SK-N-SH (cell line): ENCODE data around the gene SDK1. TPM values are rescaled to one million over a fixed set of nuclear protein-coding genes. Genes with fewer than 3 reads are reported as not detected.

ENCODE experiments used
- CTCF ChIA-PET: fragments of 300-600, 350-600 bp; formaldehyde crosslinking; extraction: SDS; loops from one replicate; lab custom pipeline; 2021; lab: Yijun Ruan, JAX
- POLR2A ChIA-PET: fragments of 350-600 bp; sonication (Branson Sonifier 250); formaldehyde crosslinking; extraction: SDS; loops from one replicate; lab custom pipeline; 2020; ENCODE audit warnings: antibody characterized with exemption, inconsistent platforms; lab: Yijun Ruan, JAX
- DNase-seq: peaks from one replicate; pipeline ENCODE4 v3.0.0; 2012
- H2AFZ ChIP-seq: fragments of 200-600 bp; sonication (generic); 2 replicates; pipeline ENCODE4 v1.8.1; 2016; ENCODE audit warnings: antibody characterized with exemption, mild to moderate bottlenecking, low read depth
- H3F3A ChIP-seq: fragments of 200-600 bp; sonication (generic); replicated peaks from 2 replicates; pipeline ENCODE3; 2016; ENCODE audit warnings: antibody characterized with exemption, mild to moderate bottlenecking; ENCODE audit not compliant: insufficient read depth
- H3K27ac ChIP-seq, 2 experiments: fragments of 200-500 bp in 1 of 2; fragments of 200-600 bp in 1 of 2; sonication (Bioruptor generic) in 1 of 2; sonication (generic), shearing (Covaris generic) in 1 of 2; 2 replicates each; pipeline versions ENCODE4 v1.5.1 to v1.6.1; 2014 to 2016; ENCODE audit warnings: low read depth in 2 of 2, inconsistent platforms in 1 of 2, low read length in 1 of 2, mild to moderate bottlenecking in 1 of 2, mixed read lengths in 1 of 2
- H3K27me3 ChIP-seq: fragments of 200-600 bp; sonication (generic), shearing (Covaris generic); 2 replicates; pipeline ENCODE4 v1.6.1; 2016; ENCODE audit warnings: mixed run types; ENCODE audit not compliant: insufficient read depth
- H3K36me3 ChIP-seq, 2 experiments: fragments of 200-500 bp in 1 of 2; fragments of 200-600 bp in 1 of 2; sonication (Bioruptor generic) in 1 of 2; sonication (generic) in 1 of 2; replicated peaks in 1 of 2; 2 replicates each; pipeline versions ENCODE3 to v1.5.1; 2014 to 2016; ENCODE audit warnings: low read length in 1 of 2, mild to moderate bottlenecking in 1 of 2; ENCODE audit not compliant: insufficient read depth in 2 of 2, control insufficient read depth in 1 of 2
- H3K4me1 ChIP-seq, 2 experiments: fragments of 200-500 bp in 1 of 2; fragments of 200-600 bp in 1 of 2; sonication (Bioruptor generic) in 1 of 2; sonication (generic), shearing (Covaris generic) in 1 of 2; 2 replicates each; pipeline versions ENCODE4 v1.5.1 to v1.6.1; 2014 to 2016; ENCODE audit warnings: low read depth in 1 of 2, low read length in 1 of 2, mixed run types in 1 of 2; ENCODE audit not compliant: insufficient read depth in 2 of 2, control insufficient read depth in 1 of 2
- H3K4me2 ChIP-seq: fragments of 200-600 bp; sonication (generic), shearing (Covaris generic); 2 replicates; pipeline ENCODE4 v1.6.1; 2017; ENCODE audit warnings: mixed run types
- H3K4me3 ChIP-seq, 2 experiments: fragments of 200-500 bp in 1 of 2; fragments of 200-600 bp in 1 of 2; sonication (Bioruptor generic) in 1 of 2; sonication (generic), shearing (Covaris generic) in 1 of 2; 2 replicates each; pipeline versions ENCODE4 v1.5.1 to v1.8.1; 2014 to 2016; ENCODE audit warnings: low read depth in 2 of 2, inconsistent platforms in 1 of 2, low read length in 1 of 2, mild to moderate bottlenecking in 1 of 2, mixed read lengths in 1 of 2, moderate library complexity in 1 of 2
- H3K79me2 ChIP-seq: fragments of 200-600 bp; sonication (generic); 2 replicates; pipeline ENCODE4 v1.8.1; 2017; ENCODE audit warnings: mild to moderate bottlenecking; ENCODE audit not compliant: insufficient read depth
- H3K9ac ChIP-seq: fragments of 200-600 bp; sonication (generic); 2 replicates; pipeline ENCODE4 v1.6.1; 2017; ENCODE audit warnings: mixed run types
- H3K9me2 ChIP-seq: fragments of 200-600 bp; sonication (generic); 2 replicates; pipeline ENCODE4 v1.6.1; 2017; ENCODE audit warnings: mixed run types
- H3K9me3 ChIP-seq: fragments of 200-600 bp; sonication (generic); 2 replicates; pipeline ENCODE4 v1.6.1; 2017; ENCODE audit warnings: mixed run types, mild to moderate bottlenecking, moderate library complexity
- H4K20me1 ChIP-seq: fragments of 200-600 bp; sonication (generic); 2 replicates; pipeline ENCODE4 v1.6.1; 2017; ENCODE audit warnings: mild to moderate bottlenecking, mixed run types; ENCODE audit not compliant: insufficient read depth
- ELF1 ChIP-seq: IDR thresholded peaks from 2 replicates; pipeline ENCODE4 v1.4.0; 2012
- FOXJ3 ChIP-seq: sonication (generic); formaldehyde crosslinking; IDR thresholded peaks from 2 replicates; pipeline ENCODE4 v1.5.1; 2020; ENCODE audit warnings: mild to moderate bottlenecking, missing genetic modification reagents
- FOXM1 ChIP-seq: IDR thresholded peaks from 2 replicates; pipeline ENCODE4 v1.4.0; 2012; ENCODE audit warnings: low read depth, mild to moderate bottlenecking
- NFIC ChIP-seq: IDR thresholded peaks from 2 replicates; pipeline ENCODE4 v1.4.0; 2012; ENCODE audit warnings: borderline replicate concordance
- NRF1 ChIP-seq: IDR thresholded peaks from 2 replicates; pipeline ENCODE4 v1.6.1; 2012; ENCODE audit warnings: low read depth, mild to moderate bottlenecking, low read length
- RCOR1 ChIP-seq: fragments of 150-350 bp; IDR thresholded peaks from 2 replicates; pipeline ENCODE4 v1.6.1; 2017; ENCODE audit warnings: antibody characterized with exemption, low read length
- RXRA ChIP-seq: IDR thresholded peaks from 2 replicates; pipeline ENCODE4 v1.4.0; 2012; ENCODE audit warnings: low read depth, mild to moderate bottlenecking, borderline replicate concordance
- SMC3 ChIP-seq: IDR thresholded peaks from 2 replicates; pipeline ENCODE4 v1.6.1; 2012; ENCODE audit warnings: low read depth, low read length, improper control_type of control experiment
- TAF1 ChIP-seq: IDR thresholded peaks from 2 replicates; pipeline ENCODE4 v1.6.1; 2012; ENCODE audit warnings: low read depth, mild to moderate bottlenecking, low read length, moderate library complexity, borderline replicate concordance
- TCF12 ChIP-seq: IDR thresholded peaks from 2 replicates; pipeline ENCODE4 v1.4.0; 2012
- USF2 ChIP-seq: fragments of 150-350 bp; IDR thresholded peaks from 2 replicates; pipeline ENCODE4 v1.6.1; 2017; ENCODE audit warnings: antibody characterized with exemption, low read length, low read depth, borderline replicate concordance
- YY1 ChIP-seq: IDR thresholded peaks from 2 replicates; pipeline ENCODE4 v1.4.0; 2012; ENCODE audit warnings: low read depth, mild to moderate bottlenecking
- ZBTB33 ChIP-seq: IDR thresholded peaks from 2 replicates; pipeline ENCODE4 v1.4.0; 2012; ENCODE audit warnings: low read depth, borderline replicate concordance
- WGBS: methylation state at CpG from one replicate; pipeline ENCODE4 v1.1.6; 2017; ENCODE audit warnings: low lambda C conversion rate; 5-methylcytosine and 5-hydroxymethylcytosine counted together
- polyA plus RNA-seq, 3 experiments: library from polyadenylated mRNA; depleted of rRNA; stranded (reverse); fragments of >200 nt; gene quantifications; 2 replicates each; pipeline ENCODE4 v1.2.3, GENCODE V29; 2012

SDK1 gene
- polyA plus RNA-seq, 1 of the 3 experiments (the other 2 are of a cell fraction), result 1.2 TPM

GRCh38 chr7:3297105-3297819 is 3.8 kb upstream of the SDK1 start:
- Histone ChIP-seq H3K27ac (no peak overlapping the region), H3K9ac (no peak overlapping the region), H3K9me3 (no peaks in the 10 kb centered on the region), H3K27me3 (peaks cover 6% of the 10 kb centered on the region; the same call in 1 of the 2 replicates), H3K4me2 (no peak overlapping the region), H3K4me1 (peaks cover 0 to 15% of the 10 kb centered on the region in 2 experiments; a peak in 1 of 4 replicates), H3F3A (no peaks in the 10 kb centered on the region), H3K4me3 (no peak overlapping the region), H2AFZ (no peak overlapping the region), H3K9me2 (no peaks in the 10 kb centered on the region), H3K36me3 (no peaks in the 10 kb centered on the region), H4K20me1 (no peaks in the 10 kb centered on the region), H3K79me2 (no peaks in the 10 kb centered on the region)
- WGBS, result 56% methylated on average over 8 of the region's 8 CpGs
- POLR2A ChIA-PET, result no interaction called here
- TF ChIP-seq TAF1 (no peak), NRF1 (no peak)
- DNase-seq, result no peak
- CTCF ChIA-PET, result interaction anchor here (0.9 to 2.0 kb wide), 4 partner anchors 14 to 432 kb away, joined by 3 to 7 read pairs (median 3); no protein-coding TSS in a partner anchor

GRCh38 chr7:3300221-3300650 is 816 bp upstream of the SDK1 start:
- H3K4me2 ChIP-seq, result peak overlapping the region; percentile 95
- H3K79me2 ChIP-seq, result no peaks in the 10 kb centered on the region
- TF ChIP-seq FOXJ3 (CRISPR knock-in tag), result 0 out of 2 replicates have a peak, but pooled peaks have one; percentile 26
- no peak for TF ChIP-seq RXRA
- 0 out of 2 replicates have a peak, but pooled peaks have one; percentile 1 for TF ChIP-seq SMC3
- 4% methylated on average over 20 of the region's 20 CpGs for WGBS
- peak overlapping the region; percentile 65; the same call in 1 of the 2 replicates for H2AFZ ChIP-seq
- peaks cover 12% of the 10 kb centered on the region; the same call in 1 of the 2 replicates for H3K27me3 ChIP-seq
- H4K20me1 ChIP-seq, result no peaks in the 10 kb centered on the region
- peak; percentile 64 for DNase-seq
- H3K4me1 ChIP-seq, result peaks cover 0 to 15% of the 10 kb centered on the region in 2 experiments; a peak in 2 of 4 replicates
- no peaks in the 10 kb centered on the region for H3F3A ChIP-seq
- H3K9me2 ChIP-seq, result no peaks in the 10 kb centered on the region
- H3K27ac ChIP-seq, result no peak overlapping the region
- H3K36me3 ChIP-seq, result no peaks in the 10 kb centered on the region
- ChIA-PET POLR2A (interaction anchor here (0.6 to 1.9 kb wide), 2 partner anchors 56 to 371 kb away, joined by 3 to 4 read pairs; no protein-coding TSS in a partner anchor), CTCF (interaction anchor here (0.5 to 4.6 kb wide), 46 partner anchors 8 to 1331 kb away, joined by 3 to 36 read pairs (median 5); no protein-coding TSS in a partner anchor)
- H3K4me3 ChIP-seq, result peak overlapping the region; percentile 62 to 63
- H3K9me3 ChIP-seq, result no peaks in the 10 kb centered on the region
- H3K9ac ChIP-seq, result no peak overlapping the region

GRCh38 chr7:3301449-3301731 is 338 bp downstream of the SDK1 start:
- H3K9ac ChIP-seq, result no peak overlapping the region
- no CpG with 5 or more reads among the region's 56 CpGs for WGBS
- H3K36me3 ChIP-seq, result no peaks in the 10 kb centered on the region
- peaks cover 0 to 15% of the 10 kb centered on the region in 2 experiments; a peak in 2 of 4 replicates for H3K4me1 ChIP-seq
- H4K20me1 ChIP-seq, result no peaks in the 10 kb centered on the region
- no peaks in the 10 kb centered on the region for H3K9me2 ChIP-seq
- ChIA-PET CTCF (interaction anchor here (0.6 to 4.6 kb wide), 57 partner anchors 9 to 1330 kb away, joined by 3 to 36 read pairs (median 4); no protein-coding TSS in a partner anchor), POLR2A (interaction anchor here (1.1 kb wide), 1 partner anchor 58 kb away, joined by 3 read pairs; no protein-coding TSS in a partner anchor)
- peak overlapping the region in 1 of 2 experiments; percentile 47; a peak in 1 of 4 replicates for H3K27ac ChIP-seq
- TF ChIP-seq TCF12, result no peak
- TF ChIP-seq NFIC, result no peak
- TF ChIP-seq FOXJ3 (CRISPR knock-in tag), result no peak
- TF ChIP-seq FOXM1, result no peak
- no peak for TF ChIP-seq YY1
- no peak for TF ChIP-seq ZBTB33
- TF ChIP-seq USF2, result no peak
- TF ChIP-seq ELF1, result no peak
- TF ChIP-seq SMC3, result no peak
- no peak for TF ChIP-seq RCOR1
- no peaks in the 10 kb centered on the region for H3K79me2 ChIP-seq
- H3K4me2 ChIP-seq, result no peak overlapping the region
- H3K4me3 ChIP-seq, result peak overlapping the region in 1 of 2 experiments; percentile 62; a peak in 2 of 4 replicates
- H3F3A ChIP-seq, result no peaks in the 10 kb centered on the region
- H3K9me3 ChIP-seq, result no peaks in the 10 kb centered on the region
- H3K27me3 ChIP-seq, result peaks cover 12% of the 10 kb centered on the region; the same call in 1 of the 2 replicates
- no peak overlapping the region for H2AFZ ChIP-seq
- DNase-seq, result peak; percentile 76
